Ishikawa (cell line): ENCODE measurements around the gene PLCB4.

Source experiments
- CEBPB ChIP-seq: IDR thresholded peaks from 2 replicates; pipeline ENCODE4 v1.6.1; 2012
- CREB1 ChIP-seq: IDR thresholded peaks from 2 replicates; pipeline ENCODE4 v1.6.1; 2012; ENCODE audit warnings: low read depth
- EGR1 ChIP-seq: IDR thresholded peaks from 2 replicates; pipeline ENCODE4 v1.6.1; 2012
- EP300 ChIP-seq: IDR thresholded peaks from 2 replicates; pipeline ENCODE4 v1.6.1; 2012; ENCODE audit warnings: borderline replicate concordance
- FOXM1 ChIP-seq: IDR thresholded peaks from 2 replicates; pipeline ENCODE4 v1.6.1; 2012; ENCODE audit warnings: low read depth, borderline replicate concordance
- MAX ChIP-seq: IDR thresholded peaks from 2 replicates; pipeline ENCODE4 v1.6.1; 2012
- NFIC ChIP-seq: IDR thresholded peaks from 2 replicates; pipeline ENCODE4 v1.6.1; 2012
- RAD21 ChIP-seq: IDR thresholded peaks from 2 replicates; pipeline ENCODE4 v1.6.1; 2012; ENCODE audit warnings: low read depth
- REST ChIP-seq: IDR thresholded peaks from 2 replicates; pipeline ENCODE4 v1.6.1; 2012; ENCODE audit warnings: low read depth, mild to moderate bottlenecking
- TAF1 ChIP-seq: IDR thresholded peaks from 2 replicates; pipeline ENCODE4 v1.6.1; 2012; ENCODE audit warnings: low read depth, mild to moderate bottlenecking
- TCF12 ChIP-seq: IDR thresholded peaks from 2 replicates; pipeline ENCODE4 v1.6.1; 2012; ENCODE audit warnings: low read depth
- TEAD4 ChIP-seq: IDR thresholded peaks from 2 replicates; pipeline ENCODE4 v1.6.1; 2012
- USF1 ChIP-seq: IDR thresholded peaks from 2 replicates; pipeline ENCODE4 v1.6.1; 2012
- YY1 ChIP-seq: IDR thresholded peaks from 2 replicates; pipeline ENCODE4 v1.6.1; 2012; ENCODE audit warnings: low read depth
- ZBTB7A ChIP-seq: IDR thresholded peaks from 2 replicates; pipeline ENCODE4 v1.6.1; 2012; ENCODE audit warnings: low read depth

Gene PLCB4

DNA sequence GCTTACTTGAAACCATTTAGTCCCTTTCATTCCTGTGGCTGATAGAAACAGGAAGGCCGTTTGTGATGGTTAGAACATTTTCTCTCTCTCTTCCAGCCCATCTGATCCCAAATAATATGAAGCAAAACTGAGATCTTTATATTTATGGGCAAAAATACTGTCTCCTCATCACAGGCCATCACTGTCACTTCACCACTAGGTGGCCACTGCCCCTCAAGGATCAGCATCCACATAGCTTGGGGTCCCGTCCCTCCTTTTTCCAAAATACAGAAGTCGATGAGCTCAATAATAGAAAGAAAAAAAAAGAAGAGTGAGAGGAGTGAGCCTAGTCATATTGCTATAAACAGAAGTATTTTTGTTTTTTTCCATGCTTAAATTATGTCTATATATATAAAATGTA is 399.1 kb downstream of the PLCB4 start:
- TF ChIP-seq RAD21 (peak; percentile 35; the same call in 1 of the 2 replicates), TCF12 (no peak)

DNA sequence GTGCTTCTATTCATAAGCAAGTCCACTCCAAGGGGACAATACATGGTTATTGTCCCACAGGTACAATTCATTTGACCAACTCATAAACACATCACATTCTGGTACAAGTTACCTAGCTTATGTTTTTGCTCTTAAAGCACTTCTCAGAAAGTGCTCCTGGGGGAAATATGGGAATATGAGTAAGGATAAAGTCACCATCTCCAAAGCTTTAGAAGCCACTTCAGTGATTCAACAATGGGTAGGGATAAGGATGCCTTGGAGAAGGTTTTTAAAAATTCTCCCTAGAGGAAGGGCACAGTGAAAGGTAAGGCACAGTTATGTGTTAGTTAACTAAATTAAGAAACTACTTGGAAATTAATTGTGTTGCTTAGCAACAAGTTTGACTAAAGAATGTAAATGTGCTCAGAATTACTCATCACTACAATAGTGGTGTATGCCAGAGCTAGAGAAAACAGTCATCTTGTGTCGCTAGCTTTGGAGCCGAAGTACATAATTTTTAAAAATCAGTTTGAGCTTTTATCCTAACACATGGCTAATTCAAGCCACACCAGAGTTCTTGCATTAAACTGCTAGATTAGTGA is 406.0 kb downstream of the PLCB4 start:
- TF ChIP-seq YY1, result no peak
- TF ChIP-seq TCF12, result no peak
- no peak for TF ChIP-seq MAX
- no peak for TF ChIP-seq USF1
- no peak for TF ChIP-seq ZBTB7A
- no peak for TF ChIP-seq CEBPB
- no peak for TF ChIP-seq RAD21
- no peak for TF ChIP-seq TEAD4
- no peak for TF ChIP-seq TAF1
- TF ChIP-seq CREB1, result no peak
- TF ChIP-seq NFIC, result no peak
- TF ChIP-seq FOXM1, result no peak
- no peak for TF ChIP-seq EP300
- TF ChIP-seq EGR1, result no peak
- TF ChIP-seq REST, result no peak

DNA sequence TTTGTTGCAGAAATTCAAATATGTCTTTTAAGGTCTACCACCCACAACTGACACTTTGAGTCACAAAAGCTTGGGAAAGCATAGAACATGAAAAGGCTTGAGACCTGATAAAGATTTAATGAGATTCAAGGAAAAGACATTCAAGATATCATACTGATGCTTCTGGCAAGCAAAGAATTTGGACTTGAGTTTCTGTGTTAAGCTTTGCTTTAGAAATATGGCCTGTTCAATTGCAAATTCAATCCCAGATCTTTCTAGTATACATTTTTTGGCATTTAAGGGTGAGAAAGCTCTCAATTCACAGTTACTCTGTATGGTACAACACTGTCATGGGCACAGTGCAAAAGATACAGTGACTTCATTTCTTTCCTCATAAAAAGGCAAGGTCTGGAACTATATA is 406.6 kb downstream of the PLCB4 start:
- no peak for TF ChIP-seq CREB1
- TF ChIP-seq RAD21, result no peak
- no peak for TF ChIP-seq CEBPB
- TF ChIP-seq NFIC, result no peak
- no peak for TF ChIP-seq TCF12
- no peak for TF ChIP-seq USF1
- TF ChIP-seq REST, result no peak
- no peak for TF ChIP-seq EGR1
- no peak for TF ChIP-seq ZBTB7A
- TF ChIP-seq YY1, result no peak
- TF ChIP-seq TEAD4, result no peak
- TF ChIP-seq MAX, result no peak

DNA sequence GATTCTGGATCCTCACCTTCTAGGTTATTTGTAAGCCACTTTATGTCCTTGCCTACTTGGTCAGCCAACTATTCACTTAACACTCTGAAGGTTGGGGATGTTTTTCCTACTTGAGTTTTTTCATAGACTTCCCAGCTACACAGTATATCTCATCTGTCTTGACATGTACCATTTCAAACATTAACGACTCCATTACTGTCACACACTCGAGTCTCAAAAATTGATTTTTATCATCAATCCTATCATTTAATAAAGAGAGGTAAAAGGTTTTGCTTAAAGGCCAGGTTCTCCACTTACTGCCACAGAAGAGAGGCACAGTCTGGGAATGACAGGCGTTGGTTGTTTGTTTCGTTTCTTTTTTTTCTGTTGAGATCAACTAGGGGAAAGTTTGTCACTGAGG is 407.3 kb downstream of the PLCB4 start:
- no peak for TF ChIP-seq TCF12
- TF ChIP-seq CEBPB, result no peak
- TF ChIP-seq USF1, result no peak
- no peak for TF ChIP-seq EP300
- no peak for TF ChIP-seq REST
- TF ChIP-seq FOXM1, result no peak
- no peak for TF ChIP-seq ZBTB7A
- no peak for TF ChIP-seq NFIC

DNA sequence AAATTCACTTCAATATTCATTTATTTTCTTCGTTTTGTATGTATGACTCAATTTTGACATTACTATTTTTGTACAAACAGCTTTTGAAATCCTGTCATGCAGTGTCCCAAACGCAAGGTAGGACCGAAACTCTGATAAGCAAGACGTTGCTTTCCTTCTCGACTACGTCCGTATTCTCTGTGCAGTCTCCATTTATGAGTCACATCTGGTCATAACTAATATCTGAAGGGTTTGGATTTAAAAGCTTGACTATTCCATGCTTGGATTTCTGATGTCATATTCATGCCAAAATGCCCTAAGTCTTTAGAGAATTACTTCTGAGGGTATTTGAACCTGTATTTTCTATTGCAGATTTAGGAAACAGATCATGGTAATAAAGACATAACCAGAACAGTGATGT is 407.8 kb downstream of the PLCB4 start:
- TF ChIP-seq REST, result no peak
- TF ChIP-seq EGR1, result no peak
- no peak for TF ChIP-seq TCF12
- TF ChIP-seq TEAD4, result no peak
- no peak for TF ChIP-seq MAX
- TF ChIP-seq CREB1, result no peak
- TF ChIP-seq CEBPB, result no peak
- no peak for TF ChIP-seq NFIC
- no peak for TF ChIP-seq FOXM1
- TF ChIP-seq EP300, result no peak
- no peak for TF ChIP-seq USF1
- no peak for TF ChIP-seq YY1
- TF ChIP-seq RAD21, result no peak
- no peak for TF ChIP-seq TAF1
- no peak for TF ChIP-seq ZBTB7A
